Measurements from ENCODE around the gene DZIP1.
A peak's percentile ranks its signal among the peaks of the same experiment; 100 is the strongest.

DZIP1 gene

DNA sequence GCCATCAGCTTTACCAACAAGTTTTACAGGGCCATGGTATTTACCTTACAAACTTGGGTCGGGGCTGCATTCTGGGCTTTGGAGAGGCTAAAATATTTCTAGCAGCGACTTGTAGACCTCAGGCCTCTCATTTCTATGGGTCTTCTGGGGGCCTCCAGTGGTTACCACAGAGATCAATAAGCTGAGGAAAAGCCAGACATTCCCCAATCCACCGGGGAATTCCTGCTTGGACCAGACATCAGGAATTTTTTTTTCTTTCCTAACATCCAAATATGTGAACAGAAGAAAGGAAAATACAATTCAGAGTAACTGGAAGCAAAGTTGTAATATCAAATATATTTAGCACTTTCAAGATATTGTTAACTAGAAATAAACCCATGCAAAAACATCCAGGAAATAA, 1.5 kb downstream of the DZIP1 start:
- DNase-seq (ENCODE audit: low spot score) = no peak

- no peak for DNase-seq (ENCODE audit: low spot score)
Observed at GRCh38 chr13:95642028-95642621, 2.4 kb downstream of the DZIP1 start.

DNA sequence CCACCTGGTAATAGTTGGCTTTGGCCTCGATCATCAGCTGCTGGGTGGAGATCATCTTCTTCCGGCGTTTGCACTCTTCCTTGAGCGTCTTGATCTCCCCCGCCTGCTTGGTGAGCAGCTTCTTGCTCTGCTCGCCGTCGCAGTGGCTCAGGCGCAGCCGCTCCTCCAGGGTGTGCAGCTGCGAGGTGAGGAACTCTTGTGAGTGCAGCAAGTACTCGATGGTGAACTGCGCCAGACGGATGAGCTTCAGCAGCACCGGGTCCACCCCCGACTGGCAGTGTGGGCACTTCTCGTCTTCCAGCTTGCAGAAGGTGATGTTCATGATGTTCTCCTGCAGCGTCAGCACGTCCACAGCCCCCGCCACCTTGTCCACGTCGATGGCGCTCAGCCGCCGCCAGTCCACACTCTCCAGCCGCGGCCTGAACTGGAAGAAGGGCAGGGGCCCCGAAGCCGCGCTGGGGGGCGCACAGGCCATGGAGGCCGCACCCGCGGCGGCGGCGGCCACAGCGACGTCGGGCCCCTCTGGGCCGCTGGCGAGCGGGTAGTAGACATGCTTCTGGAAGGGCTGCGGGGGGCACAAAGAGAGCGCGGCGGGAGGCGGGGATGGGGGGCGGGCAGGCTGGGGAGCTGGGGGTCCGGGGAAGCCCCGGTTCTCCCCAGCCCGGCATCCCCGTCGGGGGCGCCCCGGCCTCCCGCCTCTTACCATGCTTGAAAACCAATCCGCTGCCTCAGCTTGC, 3.0 kb downstream of the DZIP1 start:
- no peak for DNase-seq (ENCODE audit: low spot score)

- no peak for DNase-seq (ENCODE audit: low spot score)
Observed at GRCh38 chr13:95636853-95637252, 7.7 kb downstream of the DZIP1 start.

DNA sequence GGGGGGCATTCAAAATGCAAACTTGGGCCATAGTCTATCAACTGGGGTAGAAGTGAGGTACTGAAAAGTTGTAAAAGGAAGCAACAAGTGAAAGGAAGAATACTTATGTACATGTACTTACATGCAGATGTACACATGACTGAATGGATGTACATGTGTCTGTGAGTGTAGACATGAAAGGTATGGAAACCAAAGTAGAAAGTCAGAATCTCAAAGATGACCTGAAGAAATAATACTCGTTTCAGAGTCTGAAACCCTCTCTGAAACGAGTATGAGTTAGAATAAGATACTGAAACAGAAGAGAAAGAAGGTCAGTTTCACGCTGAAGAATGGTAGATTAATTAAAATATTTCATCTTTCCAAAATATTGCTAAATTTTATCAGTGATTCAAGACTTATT, 13.9 kb downstream of the DZIP1 start:
- no peak for DNase-seq (ENCODE audit: low spot score)

GRCh38 chr13:95629071-95629470, 15.4 kb downstream of the DZIP1 start:
- no peak for DNase-seq (ENCODE audit: low spot score)

GRCh38 chr13:95628488-95628887, 16.0 kb downstream of the DZIP1 start:
- DNase-seq (ENCODE audit: low spot score) = no peak

- no peak for DNase-seq (ENCODE audit: low spot score)
Observed at GRCh38 chr13:95627590-95627989, 16.9 kb downstream of the DZIP1 start.

DNA sequence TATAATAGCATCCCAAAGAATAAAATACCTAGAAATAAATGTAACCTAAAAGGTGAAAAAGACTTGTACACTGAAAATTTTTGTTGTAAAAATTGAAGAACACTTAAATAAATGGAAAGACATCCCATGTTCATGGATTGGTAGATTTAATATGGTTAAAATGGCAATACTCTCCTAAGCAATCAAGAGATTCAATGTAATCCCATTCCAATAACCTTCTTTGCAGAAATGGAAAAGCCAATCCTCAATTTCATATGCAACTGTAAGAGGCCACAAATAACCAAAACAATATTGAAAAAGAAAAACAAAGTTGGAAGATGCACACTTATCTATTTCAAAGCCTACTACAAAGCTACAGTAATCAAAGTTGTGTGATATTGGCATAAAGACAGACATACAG, 17.7 kb downstream of the DZIP1 start:
- no peak for DNase-seq (ENCODE audit: low spot score)

- DNase-seq (ENCODE audit: low spot score) = peak; percentile 49
Observed at GRCh38 chr13:95624020-95624419, 20.5 kb downstream of the DZIP1 start.

GRCh38 chr13:95623141-95623540, 21.4 kb downstream of the DZIP1 start:
- DNase-seq (ENCODE audit: low spot score) = no peak

- no peak for DNase-seq (ENCODE audit: low spot score)
Observed at GRCh38 chr13:95620825-95621498, 23.5 kb downstream of the DZIP1 start.

- no peak for DNase-seq (ENCODE audit: low spot score)
Observed at GRCh38 chr13:95620030-95620824, 24.3 kb downstream of the DZIP1 start.

DNA sequence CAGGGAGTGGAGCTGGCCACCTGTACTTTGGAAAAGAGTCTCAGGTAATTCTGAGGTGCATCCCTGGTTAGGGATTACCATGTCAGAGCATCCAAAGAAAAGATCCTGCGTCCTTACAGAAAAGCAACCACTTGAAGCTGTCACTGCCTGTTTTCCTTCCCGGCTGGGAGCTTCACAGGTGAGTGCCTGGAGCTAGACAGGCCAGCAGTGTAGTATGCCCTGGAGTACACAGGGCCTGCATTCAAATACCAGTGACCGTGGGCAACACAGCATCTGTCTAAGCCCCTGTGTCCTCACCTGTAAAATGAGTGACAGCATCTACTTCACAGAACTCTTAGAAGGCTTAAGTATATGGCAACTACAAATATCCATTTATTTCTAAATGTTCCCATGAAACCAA, 29.0 kb downstream of the DZIP1 start:
- no peak for DNase-seq (ENCODE audit: low spot score)

- DNase-seq (ENCODE audit: low spot score) = no peak
Observed at GRCh38 chr13:95614641-95615245, 29.8 kb downstream of the DZIP1 start.

GRCh38 chr13:95608640-95609323, 35.7 kb downstream of the DZIP1 start:
- DNase-seq (ENCODE audit: low spot score) = no peak

GRCh38 chr13:95607366-95607765, 37.1 kb downstream of the DZIP1 start:
- DNase-seq (ENCODE audit: low spot score) = no peak

GRCh38 chr13:95605448-95606125, 38.9 kb downstream of the DZIP1 start:
- DNase-seq (ENCODE audit: low spot score) = no peak

DNA sequence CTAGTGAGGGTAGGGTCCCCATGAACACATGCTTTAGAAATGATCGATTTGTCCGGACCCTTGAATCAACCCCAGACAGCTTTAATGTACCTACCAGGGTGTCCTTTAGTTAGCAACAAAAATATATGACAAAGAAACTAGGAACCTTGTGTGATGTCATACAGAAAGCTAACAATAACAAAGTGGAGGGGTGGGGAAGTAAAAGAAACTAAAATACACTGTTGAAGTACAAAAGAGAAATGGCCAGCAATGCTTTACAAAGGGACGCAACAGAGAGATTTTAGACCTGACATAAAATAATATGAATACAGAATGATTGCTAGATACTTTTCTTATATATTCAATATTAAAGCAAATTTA, 40.0 kb downstream of the DZIP1 start:
- no peak for DNase-seq (ENCODE audit: low spot score)

DNA sequence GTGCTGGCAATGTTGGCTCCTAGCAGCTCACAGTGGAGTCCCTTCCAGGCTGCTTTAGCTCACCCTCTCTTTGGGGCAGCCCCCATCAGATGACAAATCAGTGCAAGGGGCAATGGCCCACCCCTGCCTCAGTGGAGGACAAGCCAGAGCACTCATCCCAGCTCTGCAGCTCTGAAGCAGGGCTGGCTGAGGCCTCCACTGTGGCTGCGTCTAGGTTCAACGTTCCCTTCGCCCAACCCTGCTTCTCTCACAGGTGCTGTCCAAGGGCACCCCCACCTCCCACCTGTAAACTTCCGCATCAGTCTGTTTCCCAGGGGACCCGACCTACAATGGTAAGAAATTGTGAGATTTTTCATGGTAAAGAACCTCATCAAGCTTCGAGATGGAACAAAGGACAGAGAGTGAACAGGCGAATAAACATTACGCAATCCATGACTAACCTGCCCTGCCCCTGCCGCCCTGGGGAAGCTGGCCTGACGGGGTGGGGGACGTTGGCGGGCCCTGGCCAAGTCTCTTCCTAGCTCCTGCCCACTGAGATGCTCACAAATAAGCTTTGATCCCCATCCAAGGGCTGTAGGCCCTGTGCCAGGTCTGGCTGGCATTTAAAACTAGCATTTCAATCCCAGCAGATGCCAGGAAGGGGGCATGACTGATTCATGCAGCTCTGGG, 40.5 kb downstream of the DZIP1 start:
- no peak for DNase-seq (ENCODE audit: low spot score)

DNA sequence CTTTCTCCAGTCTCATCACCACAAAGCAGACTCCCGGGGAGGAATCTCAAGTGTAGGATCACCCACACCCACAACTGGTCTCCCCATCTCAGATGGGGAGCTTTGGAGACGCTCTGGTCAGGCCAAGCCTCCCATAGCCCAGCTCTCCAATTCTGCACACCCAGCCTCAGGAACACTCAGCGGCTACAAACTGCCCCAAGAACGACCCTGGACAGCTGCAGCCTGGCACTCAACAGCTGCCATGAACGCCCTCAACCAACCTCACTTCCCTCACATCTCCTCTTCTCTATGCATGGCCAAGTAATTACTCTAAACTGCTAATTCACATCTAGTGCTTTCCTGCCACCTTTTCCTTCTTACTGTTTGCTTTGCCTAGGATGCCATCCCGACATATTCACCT, 42.6 kb downstream of the DZIP1 start:
- no peak for DNase-seq (ENCODE audit: low spot score)

Measured in hematopoietic multipotent progenitor cell treated with erythropoietin and hydrocortisone succinate and interleukin-3 and kit ligand, for 15 days (in vitro differentiated cells).